ENCODE results near the gene INPP5A.

INPP5A gene

GRCh38 chr10:132697578-132698200 is 160.1 kb downstream of the INPP5A start:
- TF ChIP-seq NFIC (IDR thresholded peaks at IDR 0.05) (no peak), TAF1 (IDR thresholded peaks at IDR 0.05; ENCODE audit: low read depth) (peak; percentile 19; the same call in 1 of the 2 replicates)

DNA sequence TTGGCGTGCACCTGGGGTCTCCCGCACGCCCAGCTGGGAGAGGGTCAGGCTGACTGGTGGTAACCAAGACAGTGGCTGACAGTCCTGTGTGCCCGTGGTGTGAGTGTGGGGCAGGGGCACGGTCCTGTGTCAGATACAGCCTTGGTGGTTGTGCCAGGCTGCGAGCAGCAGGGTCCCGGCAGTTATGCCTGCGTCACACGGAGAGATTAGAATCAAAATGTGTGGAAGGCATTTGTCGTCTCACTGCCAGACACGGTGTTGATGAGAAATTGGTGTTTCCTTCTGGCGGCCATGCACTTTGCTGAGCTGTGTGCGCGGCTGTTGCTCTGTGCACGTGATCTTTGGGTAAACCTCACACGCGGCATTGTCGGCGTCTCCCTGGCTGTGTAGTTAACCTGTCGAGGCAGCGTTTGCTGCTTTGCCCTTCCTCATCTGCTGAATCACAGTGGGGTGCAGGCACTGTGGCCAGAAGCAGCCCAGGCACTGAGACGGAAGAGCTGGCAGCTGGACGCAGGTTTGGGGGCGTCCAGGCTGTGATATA is 160.7 kb downstream of the INPP5A start:
- TF ChIP-seq ZBTB7A (IDR thresholded peaks at IDR 0.05; ENCODE audit: low read depth) (no peak), TCF12 (IDR thresholded peaks at IDR 0.05; ENCODE audit: low read depth) (no peak), RAD21 (IDR thresholded peaks at IDR 0.05; ENCODE audit: low read depth) (no peak), TAF1 (IDR thresholded peaks at IDR 0.05; ENCODE audit: low read depth) (no peak), FOXM1 (IDR thresholded peaks at IDR 0.05; ENCODE audit: borderline replicate concordance, low read depth) (no peak), NFIC (IDR thresholded peaks at IDR 0.05) (no peak), MAX (IDR thresholded peaks at IDR 0.05) (no peak), EGR1 (IDR thresholded peaks at IDR 0.05) (no peak), TEAD4 (IDR thresholded peaks at IDR 0.05) (no peak), EP300 (IDR thresholded peaks at IDR 0.05; ENCODE audit: borderline replicate concordance) (no peak), CEBPB (IDR thresholded peaks at IDR 0.05) (no peak), YY1 (IDR thresholded peaks at IDR 0.05; ENCODE audit: low read depth) (no peak), CREB1 (IDR thresholded peaks at IDR 0.05; ENCODE audit: low read depth) (no peak)
- TF ChIP-seq, protein P1, sequence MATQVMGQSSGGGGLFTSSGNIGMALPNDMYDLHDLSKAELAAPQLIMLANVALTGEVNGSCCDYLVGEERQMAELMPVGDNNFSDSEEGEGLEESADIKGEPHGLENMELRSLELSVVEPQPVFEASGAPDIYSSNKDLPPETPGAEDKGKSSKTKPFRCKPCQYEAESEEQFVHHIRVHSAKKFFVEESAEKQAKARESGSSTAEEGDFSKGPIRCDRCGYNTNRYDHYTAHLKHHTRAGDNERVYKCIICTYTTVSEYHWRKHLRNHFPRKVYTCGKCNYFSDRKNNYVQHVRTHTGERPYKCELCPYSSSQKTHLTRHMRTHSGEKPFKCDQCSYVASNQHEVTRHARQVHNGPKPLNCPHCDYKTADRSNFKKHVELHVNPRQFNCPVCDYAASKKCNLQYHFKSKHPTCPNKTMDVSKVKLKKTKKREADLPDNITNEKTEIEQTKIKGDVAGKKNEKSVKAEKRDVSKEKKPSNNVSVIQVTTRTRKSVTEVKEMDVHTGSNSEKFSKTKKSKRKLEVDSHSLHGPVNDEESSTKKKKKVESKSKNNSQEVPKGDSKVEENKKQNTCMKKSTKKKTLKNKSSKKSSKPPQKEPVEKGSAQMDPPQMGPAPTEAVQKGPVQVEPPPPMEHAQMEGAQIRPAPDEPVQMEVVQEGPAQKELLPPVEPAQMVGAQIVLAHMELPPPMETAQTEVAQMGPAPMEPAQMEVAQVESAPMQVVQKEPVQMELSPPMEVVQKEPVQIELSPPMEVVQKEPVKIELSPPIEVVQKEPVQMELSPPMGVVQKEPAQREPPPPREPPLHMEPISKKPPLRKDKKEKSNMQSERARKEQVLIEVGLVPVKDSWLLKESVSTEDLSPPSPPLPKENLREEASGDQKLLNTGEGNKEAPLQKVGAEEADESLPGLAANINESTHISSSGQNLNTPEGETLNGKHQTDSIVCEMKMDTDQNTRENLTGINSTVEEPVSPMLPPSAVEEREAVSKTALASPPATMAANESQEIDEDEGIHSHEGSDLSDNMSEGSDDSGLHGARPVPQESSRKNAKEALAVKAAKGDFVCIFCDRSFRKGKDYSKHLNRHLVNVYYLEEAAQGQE (IDR thresholded peaks at IDR 0.05; ENCODE audit: low read depth): no peak
- TF ChIP-seq, protein P2, sequence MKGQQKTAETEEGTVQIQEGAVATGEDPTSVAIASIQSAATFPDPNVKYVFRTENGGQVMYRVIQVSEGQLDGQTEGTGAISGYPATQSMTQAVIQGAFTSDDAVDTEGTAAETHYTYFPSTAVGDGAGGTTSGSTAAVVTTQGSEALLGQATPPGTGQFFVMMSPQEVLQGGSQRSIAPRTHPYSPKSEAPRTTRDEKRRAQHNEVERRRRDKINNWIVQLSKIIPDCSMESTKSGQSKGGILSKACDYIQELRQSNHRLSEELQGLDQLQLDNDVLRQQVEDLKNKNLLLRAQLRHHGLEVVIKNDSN (IDR thresholded peaks at IDR 0.05): no peak

DNA sequence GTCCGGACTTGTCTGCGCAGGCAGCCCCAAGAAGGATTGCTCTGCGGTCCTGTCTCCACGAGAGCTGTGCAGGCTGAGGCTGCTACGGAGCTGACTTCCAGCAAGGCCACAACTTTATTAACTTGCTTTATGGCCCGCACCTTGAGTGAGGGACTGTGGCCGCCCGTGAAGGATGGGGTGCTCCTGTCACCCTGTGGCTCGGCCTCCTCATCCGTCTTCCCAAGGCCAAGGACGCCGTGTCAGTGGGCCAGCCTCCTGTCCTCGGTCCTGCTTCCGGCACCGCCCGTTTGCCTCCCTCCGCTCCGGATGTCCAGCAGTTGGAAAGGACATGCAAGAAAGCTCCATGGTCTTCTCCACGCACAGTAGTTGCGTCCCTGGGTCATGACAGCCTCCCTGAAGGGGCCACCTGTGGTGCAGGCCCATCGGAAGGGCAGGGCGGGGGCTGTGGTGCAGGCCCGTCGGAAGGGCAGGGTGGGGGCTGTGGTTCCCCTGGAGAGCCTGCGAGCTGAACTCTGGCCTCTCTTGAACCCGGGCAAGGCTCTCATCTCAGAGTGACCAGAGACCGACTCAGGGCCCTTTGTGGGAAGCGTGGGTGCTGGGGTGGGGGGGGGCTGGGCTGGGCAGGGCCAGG is 161.3 kb downstream of the INPP5A start:
- TF ChIP-seq NFIC (IDR thresholded peaks at IDR 0.05) (no peak), CREB1 (IDR thresholded peaks at IDR 0.05; ENCODE audit: low read depth) (no peak), TAF1 (IDR thresholded peaks at IDR 0.05; ENCODE audit: low read depth) (no peak), CEBPB (IDR thresholded peaks at IDR 0.05) (no peak), RAD21 (IDR thresholded peaks at IDR 0.05; ENCODE audit: low read depth) (no peak), FOXM1 (IDR thresholded peaks at IDR 0.05; ENCODE audit: borderline replicate concordance, low read depth) (no peak), ZBTB7A (IDR thresholded peaks at IDR 0.05; ENCODE audit: low read depth) (no peak), EP300 (IDR thresholded peaks at IDR 0.05; ENCODE audit: borderline replicate concordance) (no peak), YY1 (IDR thresholded peaks at IDR 0.05; ENCODE audit: low read depth) (no peak), TCF12 (IDR thresholded peaks at IDR 0.05; ENCODE audit: low read depth) (no peak), MAX (IDR thresholded peaks at IDR 0.05) (no peak), EGR1 (IDR thresholded peaks at IDR 0.05) (no peak), TEAD4 (IDR thresholded peaks at IDR 0.05) (no peak)
- TF ChIP-seq, protein P2 (IDR thresholded peaks at IDR 0.05): no peak
- TF ChIP-seq, protein P1 (IDR thresholded peaks at IDR 0.05; ENCODE audit: low read depth): no peak

DNA sequence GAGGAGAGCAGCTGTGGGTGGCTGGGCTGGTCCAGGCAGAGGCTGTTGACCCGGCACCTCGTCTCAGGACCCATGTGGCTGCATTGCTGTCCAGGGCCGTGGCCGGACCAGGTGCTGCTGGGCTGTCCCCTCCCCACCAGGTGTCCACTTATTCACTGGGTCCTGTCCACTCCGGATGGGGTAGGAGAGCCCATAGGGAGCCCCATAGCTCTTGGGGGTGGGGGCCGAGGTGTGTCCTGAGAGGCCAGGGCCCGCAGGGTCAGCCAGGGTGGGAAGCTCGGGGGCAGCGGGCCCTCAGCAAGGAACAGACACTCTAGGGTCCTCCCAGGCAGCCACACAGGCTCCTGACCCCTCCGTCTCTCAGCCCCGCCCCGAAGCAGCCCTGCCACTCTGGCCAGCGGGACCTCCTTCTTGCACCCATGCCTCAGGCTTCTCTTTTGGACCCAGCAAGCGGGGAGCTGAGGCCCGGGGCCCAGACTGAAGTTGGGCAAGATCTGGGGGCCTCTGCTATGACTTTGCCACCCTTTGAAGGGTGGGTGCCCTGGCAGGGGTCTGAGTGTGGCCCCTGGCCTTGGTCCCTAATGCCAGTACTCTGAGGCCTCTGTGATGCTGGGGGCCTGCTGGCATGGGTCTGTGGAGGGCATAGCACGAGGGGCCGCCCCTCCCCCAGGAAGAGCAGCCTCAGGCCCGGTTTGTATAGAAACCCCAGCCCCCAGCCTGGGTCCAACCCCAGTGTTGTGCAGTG is 162.0 kb downstream of the INPP5A start:
- no peak for TF ChIP-seq TEAD4 (IDR thresholded peaks at IDR 0.05)
- no peak for TF ChIP-seq ZBTB7A (IDR thresholded peaks at IDR 0.05; ENCODE audit: low read depth)
- TF ChIP-seq FOXM1 (IDR thresholded peaks at IDR 0.05; ENCODE audit: borderline replicate concordance, low read depth): no peak
